NT2/D1 (cell line): ENCODE data around the gene ATP6V0E1.
"Not testable (repeated sequence)": the region's sequence is repeated elsewhere in the genome, so short reads cannot be mapped to it uniquely, and the experiment has no call there.

Source experiments
- DNase-seq: peaks from one replicate; pipeline ENCODE4 v3.0.0-alpha.2; 2011; ENCODE audit warnings: low read depth, low spot score
- H3K27me3 ChIP-seq: 2 replicates; pipeline ENCODE4 v1.6.0; 2011; ENCODE audit warnings: mild to moderate bottlenecking; ENCODE audit not compliant: insufficient read length, insufficient read depth
- H3K36me3 ChIP-seq: 2 replicates; pipeline ENCODE4 v1.6.1; 2011; ENCODE audit warnings: mild to moderate bottlenecking, low read length, mixed read lengths; ENCODE audit not compliant: insufficient read depth, insufficient read length
- H3K4me1 ChIP-seq: 2 replicates; pipeline ENCODE4 v1.5.1; 2011; ENCODE audit not compliant: insufficient read depth, insufficient read length
- H3K4me3 ChIP-seq: 2 replicates; pipeline ENCODE4 v1.5.1; 2011; ENCODE audit warnings: low read depth; ENCODE audit not compliant: insufficient read length
- H3K9ac ChIP-seq: 2 replicates; pipeline ENCODE4 v1.6.0; 2011; ENCODE audit warnings: low read depth; ENCODE audit not compliant: insufficient read length
- H3K9me3 ChIP-seq: 2 replicates; pipeline ENCODE4 v1.5.1; 2011; ENCODE audit warnings: mild to moderate bottlenecking, low read length; ENCODE audit not compliant: insufficient read depth
- SUZ12 ChIP-seq: IDR thresholded peaks from 2 replicates; pipeline ENCODE4 v1.6.1; 2011; ENCODE audit not compliant: insufficient read length, insufficient read depth; ENCODE audit errors: extremely low read depth
- YY1 ChIP-seq: IDR thresholded peaks from 2 replicates; pipeline ENCODE4 v1.6.1; 2011; ENCODE audit not compliant: insufficient read length, insufficient read depth
- ZNF274 ChIP-seq: IDR thresholded peaks from 2 replicates; pipeline ENCODE4 v1.6.1; 2011; ENCODE audit warnings: mild to moderate bottlenecking, low read depth, low read length

Gene ATP6V0E1

DNA sequence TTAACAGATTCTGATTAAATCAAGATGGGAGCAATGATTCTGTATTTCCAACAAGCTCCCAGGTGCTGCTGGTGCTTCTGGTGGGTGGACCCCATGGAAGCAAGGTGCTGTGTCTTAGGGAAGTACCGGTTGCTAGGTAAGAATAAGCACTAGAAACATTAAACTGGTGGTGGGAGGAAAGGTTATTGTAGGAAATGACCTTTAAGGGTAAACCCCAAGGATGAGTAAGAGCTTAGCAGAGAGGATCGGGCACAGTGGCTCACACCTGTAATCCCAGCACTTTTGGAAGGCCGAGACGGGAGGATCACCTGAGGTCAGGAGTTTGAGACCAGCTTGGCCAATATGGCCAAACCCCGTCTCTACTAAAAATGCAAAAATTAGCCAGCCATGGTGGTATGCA, 56.4 kb downstream of the ATP6V0E1 start:
- no peak for DNase-seq

DNA sequence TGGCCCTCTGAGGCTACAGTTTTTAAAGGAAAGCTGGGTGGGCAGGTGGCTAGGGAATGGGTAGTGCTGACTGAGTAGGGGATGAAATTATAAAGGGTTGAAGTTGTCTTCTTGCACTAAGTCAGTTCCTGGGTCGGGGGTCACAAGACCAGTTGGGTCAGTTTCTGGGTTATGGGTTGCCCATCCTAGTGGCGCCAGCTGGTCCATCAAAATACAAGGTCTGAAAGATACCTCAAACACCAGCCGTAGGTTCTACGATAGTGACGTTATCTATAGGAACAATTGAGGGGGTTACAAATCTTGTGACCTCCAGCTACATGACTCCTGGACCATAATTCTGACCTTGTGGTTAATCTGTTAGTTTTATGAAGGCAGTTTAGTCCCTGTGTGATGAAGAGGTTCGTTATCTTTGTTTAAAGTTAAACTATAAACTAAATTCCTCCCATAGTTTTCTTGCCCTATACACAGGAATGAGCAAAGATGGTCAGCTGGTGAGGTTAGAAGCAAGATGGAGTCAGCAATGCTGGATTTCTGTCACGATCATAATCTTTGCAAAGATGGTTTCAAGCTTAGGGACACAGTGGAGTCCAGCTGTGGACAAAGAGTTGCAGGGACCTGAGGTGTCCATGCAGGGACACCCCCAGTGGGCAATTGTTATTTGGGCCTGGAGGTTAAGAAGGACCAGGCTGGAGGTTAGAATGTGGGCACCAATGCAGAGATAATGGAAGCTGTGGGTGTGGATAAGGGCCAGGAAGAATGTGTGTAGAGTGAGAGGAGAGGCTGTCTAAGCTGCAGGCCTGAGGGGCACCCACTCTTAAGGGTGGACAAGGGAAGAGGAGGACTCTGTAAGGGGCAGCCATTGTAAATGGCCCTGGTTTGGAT, 58.6 kb downstream of the ATP6V0E1 start:
- Histone ChIP-seq H3K4me1 (no peaks in the 10 kb centered on the region), H3K9me3 (peaks cover 5% of the 10 kb centered on the region; the same call in 1 of the 2 replicates), H3K27me3 (no peaks in the 10 kb centered on the region), H3K9ac (no peak overlapping the region), H3K36me3 (no peaks in the 10 kb centered on the region), H3K4me3 (no peak overlapping the region)
- no peak for DNase-seq
- no peak for TF ChIP-seq ZNF274
- no peak for TF ChIP-seq YY1
- no peak for TF ChIP-seq SUZ12

More for the DNA sequence above, 56.4 kb downstream of the ATP6V0E1 start:
- H3K4me3 ChIP-seq, result no peak overlapping the region
- H3K27me3 ChIP-seq, result no peaks in the 10 kb centered on the region
- TF ChIP-seq ZNF274, result no peak
- TF ChIP-seq SUZ12, result no peak
- no peak for TF ChIP-seq YY1
- H3K9ac ChIP-seq, result no peak overlapping the region
- H3K9me3 ChIP-seq, result peaks cover 5% of the 10 kb centered on the region; the same call in 1 of the 2 replicates
- no peaks in the 10 kb centered on the region for H3K4me1 ChIP-seq
- H3K36me3 ChIP-seq, result peaks cover 2% of the 10 kb centered on the region

DNA sequence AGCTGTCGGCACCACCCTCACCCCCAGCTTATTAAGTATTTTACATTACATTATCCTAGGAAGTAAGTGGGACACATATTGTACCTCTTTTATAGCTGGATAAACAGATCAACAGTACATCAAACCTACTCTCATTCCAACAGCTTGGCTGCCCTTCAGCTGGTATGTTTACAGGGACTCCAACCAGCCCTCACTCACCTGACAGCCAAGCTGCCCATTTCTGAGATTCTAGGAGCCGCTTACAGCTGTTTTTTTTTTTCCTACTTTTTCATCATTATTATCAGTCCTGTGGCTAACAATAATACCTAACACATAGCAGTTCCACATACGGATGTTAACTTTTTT, 59.2 kb downstream of the ATP6V0E1 start:
- H3K9me3 ChIP-seq, result peaks cover 5% of the 10 kb centered on the region; the same call in 1 of the 2 replicates
- no peaks in the 10 kb centered on the region for H3K36me3 ChIP-seq
- DNase-seq, result no peak
- TF ChIP-seq SUZ12, result no peak
- no peak for TF ChIP-seq YY1
- H3K4me1 ChIP-seq, result no peaks in the 10 kb centered on the region
- H3K9ac ChIP-seq, result no peak overlapping the region
- no peaks in the 10 kb centered on the region for H3K27me3 ChIP-seq
- no peak overlapping the region for H3K4me3 ChIP-seq

DNA sequence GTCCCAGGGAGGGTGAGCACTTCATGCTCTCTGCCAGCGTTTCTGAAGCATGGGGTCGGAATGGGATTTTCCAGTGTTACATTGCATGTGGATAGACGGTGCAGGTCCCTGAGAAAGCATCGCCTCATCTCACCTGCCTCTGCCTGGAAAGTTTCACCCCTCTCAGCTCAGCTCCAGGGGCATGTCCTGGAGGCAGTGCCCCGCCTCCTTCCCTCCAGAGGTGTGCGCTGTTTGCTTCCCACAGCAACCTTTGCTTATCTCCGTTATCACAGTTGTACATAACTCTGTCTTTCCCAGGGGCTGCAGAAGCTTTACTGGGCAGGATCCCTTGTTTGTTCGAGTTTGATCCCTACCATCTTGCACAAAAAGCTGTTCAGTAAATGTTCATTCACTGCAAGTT, 61.9 kb downstream of the ATP6V0E1 start:
- TF ChIP-seq SUZ12 (no peak), YY1 (no peak), ZNF274 (no peak)
- peaks cover 3% of the 10 kb centered on the region; the same call in 1 of the 2 replicates for H3K9me3 ChIP-seq
- H3K4me3 ChIP-seq, result no peak overlapping the region
- H3K36me3 ChIP-seq, result no peaks in the 10 kb centered on the region
- H3K4me1 ChIP-seq, result no peaks in the 10 kb centered on the region
- DNase-seq, result no peak
- H3K27me3 ChIP-seq, result no peaks in the 10 kb centered on the region
- H3K9ac ChIP-seq, result no peak overlapping the region

DNA sequence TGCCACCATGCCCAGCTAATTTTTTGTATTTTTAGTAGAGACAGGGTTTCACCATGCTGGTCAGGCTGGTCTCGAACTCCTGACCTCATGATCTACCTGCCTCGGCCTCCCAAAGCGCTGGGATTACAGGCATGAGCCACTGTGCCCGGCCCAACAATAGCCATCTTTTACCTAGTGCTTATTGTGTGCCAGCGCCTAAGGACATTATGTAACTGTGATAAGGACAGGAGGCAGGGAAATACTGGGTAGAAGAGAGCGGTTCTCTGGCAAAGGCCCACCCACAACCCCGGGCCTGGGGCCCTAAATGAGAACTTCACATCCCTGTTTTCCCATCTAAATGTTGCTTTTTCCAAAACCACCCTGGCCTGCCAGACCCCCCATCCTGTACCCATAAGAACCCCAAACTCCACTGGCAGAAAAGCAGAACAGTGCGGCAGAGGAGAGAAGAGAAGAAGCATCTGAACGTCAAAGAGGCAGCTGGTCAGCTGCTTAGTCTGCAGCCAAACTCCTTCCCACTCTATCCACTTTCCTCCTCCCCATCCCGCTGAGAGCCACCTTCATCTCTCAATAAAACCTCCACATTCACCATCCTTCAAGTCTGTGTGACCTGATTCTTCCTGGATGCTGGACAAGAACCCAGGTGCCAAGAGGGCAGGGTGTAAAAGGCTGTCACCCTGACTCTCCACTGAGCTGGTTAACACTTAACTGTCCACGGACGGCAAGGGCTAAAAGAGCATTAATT, 63.7 kb downstream of the ATP6V0E1 start:
- H3K27me3 ChIP-seq, H3K9me3 ChIP-seq, H3K9ac ChIP-seq, H3K4me3 ChIP-seq, H3K4me1 ChIP-seq, H3K36me3 ChIP-seq, DNase-seq: not testable (repeated sequence)

DNA sequence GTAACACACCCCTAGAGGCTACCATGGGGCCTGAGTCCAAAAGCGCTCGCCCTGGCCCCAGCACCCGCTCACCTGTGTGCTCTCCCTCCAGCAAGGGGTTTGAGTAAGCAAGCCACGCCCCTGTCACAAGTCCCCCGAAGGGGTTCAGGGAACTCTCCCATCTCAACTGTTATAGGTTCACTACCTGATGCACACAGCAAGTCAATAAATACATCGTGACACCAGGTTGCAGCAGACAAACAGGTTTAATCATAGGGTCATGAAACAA, 64.2 kb downstream of the ATP6V0E1 start:
- Histone ChIP-seq H3K4me1 (no peaks in the 10 kb centered on the region), H3K4me3 (no peak overlapping the region), H3K9me3 (no peaks in the 10 kb centered on the region), H3K36me3 (no peaks in the 10 kb centered on the region), H3K9ac (no peak overlapping the region), H3K27me3 (no peaks in the 10 kb centered on the region)
- TF ChIP-seq ZNF274 (no peak), YY1 (no peak), SUZ12 (no peak)
- DNase-seq, result no peak

DNA sequence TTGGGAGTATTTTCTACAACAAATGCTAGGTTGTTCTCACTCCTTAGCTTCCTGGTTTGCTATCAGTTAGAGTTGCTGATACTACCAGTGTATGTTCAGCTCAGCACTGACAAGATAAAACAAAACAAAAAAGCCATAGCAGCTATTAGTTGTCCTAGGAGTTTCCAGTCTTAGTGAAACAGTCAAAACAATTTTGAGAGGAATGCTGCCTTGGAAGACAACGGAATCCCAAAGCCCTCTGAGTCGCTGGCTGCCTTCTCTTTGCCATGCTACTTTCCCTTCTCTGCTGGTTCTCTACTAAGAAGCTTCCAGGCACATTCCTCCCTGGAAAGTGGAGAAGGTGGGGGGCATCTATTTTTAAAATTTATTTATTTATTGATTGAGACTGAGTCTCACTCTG, 67.2 kb downstream of the ATP6V0E1 start:
- Histone ChIP-seq H3K4me1 (no peaks in the 10 kb centered on the region), H3K9me3 (no peaks in the 10 kb centered on the region), H3K4me3 (no peak overlapping the region), H3K9ac (no peak overlapping the region), H3K27me3 (peaks cover 18% of the 10 kb centered on the region), H3K36me3 (no peaks in the 10 kb centered on the region)
- no peak for DNase-seq
- TF ChIP-seq SUZ12 (no peak), ZNF274 (no peak), YY1 (no peak)
